Dedifferentiated amniotic fluid mesenchymal stem cell (primary cell): ENCODE measurements around the gene BTBD8.

ENCODE experiments used
- DNase-seq: peaks from one replicate; pipeline ENCODE4 v3.0.0-alpha.2; 2016; ENCODE audit errors: extremely low spot score

Gene BTBD8

GRCh38 chr1:92091625-92092024 lies 11.5 kb downstream of the BTBD8 start:
- DNase-seq = no peak

GRCh38 chr1:92094090-92094489 lies 13.9 kb downstream of the BTBD8 start:
- no peak for DNase-seq

- no peak for DNase-seq
Observed at GRCh38 chr1:92094595-92094994, 14.4 kb downstream of the BTBD8 start.

- no peak for DNase-seq
Observed at GRCh38 chr1:92095874-92096273, 15.7 kb downstream of the BTBD8 start.

- no peak for DNase-seq
Observed at GRCh38 chr1:92096317-92096716, 16.2 kb downstream of the BTBD8 start.

GRCh38 chr1:92105546-92106081 lies 25.5 kb downstream of the BTBD8 start:
- DNase-seq = no peak

GRCh38 chr1:92108631-92109030 lies 28.5 kb downstream of the BTBD8 start:
- DNase-seq = no peak

- DNase-seq = no peak
Observed at GRCh38 chr1:92117526-92117925, 37.4 kb downstream of the BTBD8 start.

GRCh38 chr1:92118826-92119225 lies 38.7 kb downstream of the BTBD8 start:
- no peak for DNase-seq

- DNase-seq = no peak
Observed at GRCh38 chr1:92123868-92124267, 43.7 kb downstream of the BTBD8 start.

- no peak for DNase-seq
Observed at GRCh38 chr1:92125204-92125603, 45.1 kb downstream of the BTBD8 start.

- DNase-seq = no peak
Observed at GRCh38 chr1:92126088-92126487, 45.9 kb downstream of the BTBD8 start.

GRCh38 chr1:92134331-92134730 lies 54.2 kb downstream of the BTBD8 start:
- no peak for DNase-seq

- no peak for DNase-seq
Observed at GRCh38 chr1:92136341-92136740, 56.2 kb downstream of the BTBD8 start.

GRCh38 chr1:92154934-92155333 lies 74.8 kb downstream of the BTBD8 start:
- no peak for DNase-seq

- no peak for DNase-seq
Observed at GRCh38 chr1:92159593-92159992, 79.4 kb downstream of the BTBD8 start.

- DNase-seq = no peak
Observed at GRCh38 chr1:92165389-92165788, 85.2 kb downstream of the BTBD8 start.

- no peak for DNase-seq
Observed at GRCh38 chr1:92167151-92167550, 87.0 kb downstream of the BTBD8 start.

- no peak for DNase-seq
Observed at GRCh38 chr1:92168657-92169056, 88.5 kb downstream of the BTBD8 start.

- no peak for DNase-seq
Observed at GRCh38 chr1:92169214-92170005, 89.3 kb downstream of the BTBD8 start.

GRCh38 chr1:92184632-92185031 lies 104.5 kb downstream of the BTBD8 start:
- peak; percentile 55 for DNase-seq

- no peak for DNase-seq
Observed at GRCh38 chr1:92186081-92186480, 105.9 kb downstream of the BTBD8 start.

GRCh38 chr1:92188436-92189255 lies 108.5 kb downstream of the BTBD8 start:
- DNase-seq = no peak
